A549 (cell line): ENCODE measurements around the gene PSMD2. TPM values are rescaled to one million over a fixed set of nuclear protein-coding genes. Genes with fewer than 3 reads are reported as not detected.
A peak's percentile ranks its signal among the peaks of the same experiment; 100 is the strongest.

Experiments used
- ATAC-seq, 2 experiments: fragments of 200-7000 bp in 1 of 2; fragments of >200 bp in 1 of 2; cut with Nextera tagmentation in 1 of 2; cut with Tn5 transposase in 1 of 2; 3 replicates each; pipeline versions ENCODE4 v1.8.0 to v1.9.1; 2018 to 2020; ENCODE audit warnings: mild to moderate bottlenecking in 1 of 2, moderate library complexity in 1 of 2
- CTCF ChIA-PET: fragments of 300-600 bp; sonication (Branson Sonifier 250); formaldehyde crosslinking; extraction: SDS; loops from one replicate; lab custom pipeline; 2021; ENCODE audit warnings: antibody characterized with exemption, inconsistent platforms; lab: Yijun Ruan, JAX
- POLR2A ChIA-PET: fragments of 350-600 bp; formaldehyde crosslinking; extraction: SDS; loops from one replicate; lab custom pipeline; 2021; ENCODE audit warnings: antibody characterized with exemption, inconsistent platforms; lab: Yijun Ruan, JAX
- DNase-seq, 2 experiments: peaks; one replicate each; pipeline versions ENCODE4 v3.0.0 to v3.0.0-alpha.2; 2011 to 2016; ENCODE audit warnings: low read depth in 1 of 2, low spot score in 1 of 2
- FAIRE-seq: peaks from 2 replicates; lab custom pipeline; 2011; peaks lifted over from hg19 to GRCh38; lab: Jason Lieb, UNC
- H3K27ac ChIP-seq, 2 experiments: fragments of >200 bp; sonication (Bioruptor Twin); formaldehyde crosslinking; 3 replicates each; pipeline ENCODE4 v1.5.1; 2016 to 2017
- H3K4me1 ChIP-seq: fragments of >200 bp; sonication (Bioruptor Twin); formaldehyde crosslinking; 3 replicates; pipeline ENCODE4 v1.6.1; 2016
- H3K4me2 ChIP-seq: fragments of >200 bp; sonication (Bioruptor Twin); formaldehyde crosslinking; 3 replicates; pipeline ENCODE4 v1.6.1; 2016
- H3K4me3 ChIP-seq: fragments of >200 bp; sonication (Bioruptor Twin); formaldehyde crosslinking; 3 replicates; pipeline ENCODE4 v1.5.1; 2016
- H3K9me3 ChIP-seq: fragments of >200 bp; sonication (Bioruptor Twin); formaldehyde crosslinking; 3 replicates; pipeline ENCODE4 v1.6.1; 2016
- BCL3 ChIP-seq: fragments of >200 bp; sonication (Bioruptor Twin); formaldehyde crosslinking; IDR thresholded peaks from 3 replicates; pipeline ENCODE4 v1.6.1; 2016
- EP300 ChIP-seq, 2 experiments: fragments of >200 bp; sonication (Bioruptor Twin); formaldehyde crosslinking; IDR thresholded peaks; 2 replicates in 1 of 2; 3 replicates in 1 of 2; pipeline ENCODE4 v1.6.1; 2016 to 2017
- FOSB ChIP-seq: fragments of 250-450 bp; sonication (Bioruptor Pico); IDR thresholded peaks from 2 replicates; pipeline ENCODE4 v1.5.0; 2020; ENCODE audit warnings: mild to moderate bottlenecking, moderate library complexity
- FOSL2 ChIP-seq, 2 experiments: fragments of 450-650 bp in 1 of 2; fragments of >200 bp in 1 of 2; sonication (Bioruptor Twin) in 1 of 2; formaldehyde crosslinking; IDR thresholded peaks; 2 replicates each; pipeline versions ENCODE4 v1.5.0 to v1.6.1; 2016 to 2020; ENCODE audit warnings: mild to moderate bottlenecking in 1 of 2, moderate library complexity in 1 of 2
- FOXS1 ChIP-seq: fragments of 250-450 bp; sonication (Bioruptor Pico); IDR thresholded peaks from 2 replicates; pipeline ENCODE4 v1.5.0; 2020; ENCODE audit warnings: mild to moderate bottlenecking, moderate library complexity
- HMGXB4 ChIP-seq: fragments of 250-450 bp; sonication (Bioruptor Pico); IDR thresholded peaks from 2 replicates; pipeline ENCODE4 v1.5.0; 2021; ENCODE audit warnings: mild to moderate bottlenecking, moderate library complexity, borderline replicate concordance
- HOXA7 ChIP-seq: fragments of 250-450 bp; sonication (Bioruptor Pico); IDR thresholded peaks from 2 replicates; pipeline ENCODE4 v1.5.0; 2020; ENCODE audit warnings: mild to moderate bottlenecking, moderate library complexity
- KDM1A ChIP-seq: fragments of 200-600 bp; sonication (generic); IDR thresholded peaks from 2 replicates; pipeline ENCODE4 v1.6.1; 2016; ENCODE audit warnings: low read depth, mild to moderate bottlenecking
- KDM5A ChIP-seq: fragments of 200-600 bp; sonication (generic); IDR thresholded peaks from 2 replicates; pipeline ENCODE4 v1.6.1; 2016; ENCODE audit warnings: antibody characterized with exemption, mild to moderate bottlenecking
- MAZ ChIP-seq: fragments of 150-350 bp; IDR thresholded peaks from 2 replicates; pipeline ENCODE4 v1.6.1; 2014; ENCODE audit warnings: antibody characterized with exemption, low read depth, low read length, borderline replicate concordance
- NR3C1 ChIP-seq: fragments of >200 bp; sonication (Bioruptor Twin); formaldehyde crosslinking; IDR thresholded peaks from 3 replicates; pipeline ENCODE4 v1.6.1; 2017
- POLR2A ChIP-seq: IDR thresholded peaks from 2 replicates; pipeline ENCODE4 v1.6.1; 2012; ENCODE audit warnings: mild to moderate bottlenecking, low read length
- ZC3H11A ChIP-seq: fragments of 450-650 bp; IDR thresholded peaks from 2 replicates; pipeline ENCODE4 v1.6.1; 2014; ENCODE audit warnings: antibody characterized with exemption, mild to moderate bottlenecking
- ZSCAN20 ChIP-seq: fragments of 250-450 bp; sonication (Bioruptor Pico); IDR thresholded peaks from 2 replicates; pipeline ENCODE4 v1.8.0; 2022; ENCODE audit warnings: mild to moderate bottlenecking, moderate library complexity
- WGBS: methylation state at CpG from one replicate; pipeline ENCODE4 v1.1.6; 2017; ENCODE audit errors: missing lambda C conversion rate; 5-methylcytosine and 5-hydroxymethylcytosine counted together
- polyA plus RNA-seq, 4 experiments: library from polyadenylated mRNA; depleted of rRNA in 3 of 4; stranded (reverse); fragments of >200 nt; fragmentation: RNase III in 1 of 4; extraction: RNeasy Plus Mini Kit Qiagen cat#74134 plus additional on column Dnase treatment in 1 of 4; gene quantifications; 2 replicates in 3 of 4; 3 replicates in 1 of 4; pipeline ENCODE4 v1.2.3, GENCODE V29; 2011 to 2017

PSMD2 gene
- polyA plus RNA-seq, 2 of the 4 experiments (the other 2 are of a cell fraction), result 267 to 541 TPM

DNA sequence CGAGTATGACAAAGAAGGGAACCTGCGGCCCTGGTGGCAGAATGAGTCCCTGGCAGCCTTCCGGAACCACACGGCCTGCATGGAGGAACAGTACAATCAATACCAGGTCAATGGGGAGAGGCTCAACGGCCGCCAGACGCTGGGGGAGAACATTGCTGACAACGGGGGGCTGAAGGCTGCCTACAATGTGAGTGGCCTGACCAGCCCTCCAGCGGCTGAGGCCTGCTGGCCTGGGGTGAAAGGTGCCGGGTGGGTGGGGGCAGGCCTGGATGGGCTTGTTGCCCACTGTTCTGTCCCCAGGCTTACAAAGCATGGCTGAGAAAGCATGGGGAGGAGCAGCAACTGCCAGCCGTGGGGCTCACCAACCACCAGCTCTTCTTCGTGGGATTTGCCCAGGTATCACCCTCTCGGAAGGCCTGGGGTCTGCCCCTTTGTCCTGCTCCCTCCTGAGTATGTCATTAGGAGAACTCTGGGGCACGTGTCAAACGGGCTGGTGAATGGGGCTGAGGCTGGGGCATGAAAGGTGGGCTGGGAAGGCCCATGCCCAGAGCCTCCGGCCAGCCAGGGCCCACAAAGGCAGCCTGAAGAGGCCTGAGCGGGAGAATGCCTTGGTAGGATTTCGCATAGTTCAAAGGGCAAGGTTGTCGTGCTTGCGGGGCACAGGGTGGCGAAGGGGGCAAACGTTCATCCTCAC is 7.8 kb upstream of the PSMD2 start (continued):
- TF ChIP-seq FOSB (no peak), NR3C1 (no peak)

- CTCF ChIA-PET, result interaction anchor here (1.1 to 1.2 kb wide), 3 partner anchors 42 to 407 kb away, joined by 3 to 4 read pairs (median 3); partner anchors contain the start of genes EEF1AKMT4 and PARL
- Histone ChIP-seq H3K4me3 (no peak overlapping the region), H3K4me1 (no peaks in the 10 kb centered on the region), H3K9me3 (no peaks in the 10 kb centered on the region), H3K4me2 (no peak overlapping the region), H3K27ac (no peak overlapping the region)
- no peak for TF ChIP-seq BCL3
- DNase-seq, result no peak
- WGBS, result 81% methylated on average over 20 of the region's 21 CpGs
- POLR2A ChIA-PET, result no interaction called here
- ATAC-seq, result no peak
- FAIRE-seq, result no peak
These were observed 7.1 kb upstream of the PSMD2 start for GRCh38 chr3:184291738-184292445.

DNA sequence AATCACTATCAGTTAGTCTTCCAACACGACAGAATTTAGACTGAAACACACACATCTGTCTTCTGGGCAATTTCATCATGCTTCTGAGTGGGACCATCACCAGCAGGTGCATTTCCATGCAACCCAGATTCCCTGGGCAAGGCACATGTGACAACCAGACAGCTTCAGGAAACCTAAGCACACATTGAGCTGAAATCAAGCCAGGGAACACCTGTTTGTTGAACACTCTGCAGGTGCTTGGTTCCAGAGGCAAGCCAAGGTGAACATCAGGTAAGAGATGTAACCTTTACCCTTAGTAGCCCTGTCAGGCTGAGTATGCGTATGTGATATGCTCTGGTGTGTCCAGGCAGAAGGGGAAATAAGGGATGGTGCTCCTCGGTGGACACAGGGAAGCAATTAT is 3.3 kb upstream of the PSMD2 start:
- WGBS, result 57% methylated on average over 3 of the region's 3 CpGs
- H3K4me2 ChIP-seq, result no peak overlapping the region
- H3K4me3 ChIP-seq, result no peak overlapping the region
- POLR2A ChIA-PET, result no interaction called here
- DNase-seq (no peak), ATAC-seq (no peak), FAIRE-seq (no peak)
- no peak for TF ChIP-seq HOXA7 (CRISPR knock-in tag)
- TF ChIP-seq FOXS1 (CRISPR knock-in tag), result no peak
- TF ChIP-seq FOSB, result no peak
- TF ChIP-seq POLR2A, result no peak
- no peaks in the 10 kb centered on the region for H3K9me3 ChIP-seq
- no peak overlapping the region for H3K27ac ChIP-seq
- CTCF ChIA-PET, result interaction anchor here (0.6 kb wide), 1 partner anchor 1061 kb away, joined by 3 read pairs; no protein-coding TSS in a partner anchor
- H3K4me1 ChIP-seq, result peaks cover 7% of the 10 kb centered on the region; the same call in 2 of the 3 replicates

- Histone ChIP-seq H3K4me3 (no peak overlapping the region), H3K27ac (no peak overlapping the region), H3K4me1 (peaks cover 9% of the 10 kb centered on the region; the same call in 2 of the 3 replicates), H3K4me2 (no peak overlapping the region), H3K9me3 (no peaks in the 10 kb centered on the region)
- ChIA-PET CTCF (interaction anchor here (0.6 kb wide), 1 partner anchor 1060 kb away, joined by 3 read pairs; no protein-coding TSS in a partner anchor), POLR2A (no interaction called here)
- ATAC-seq (no peak), DNase-seq (no peak), FAIRE-seq (no peak)
- TF ChIP-seq ZC3H11A (no peak), KDM1A (no peak), EP300 (IDR thresholded peaks at IDR 0.05) (no peak), HMGXB4 (CRISPR knock-in tag) (no peak)
- WGBS, result 83% methylated on average over 6 of the region's 7 CpGs
These were observed 2.4 kb upstream of the PSMD2 start for GRCh38 chr3:184296616-184297015.

GRCh38 chr3:184299488-184300377 is 692 bp downstream of the PSMD2 start:
- Histone ChIP-seq H3K27ac (peak overlapping the region; percentile 89 to 94), H3K9me3 (no peaks in the 10 kb centered on the region), H3K4me2 (peak overlapping the region; percentile 96), H3K4me1 (peaks cover 9% of the 10 kb centered on the region; the same call in 2 of the 3 replicates), H3K4me3 (peak overlapping the region; percentile 83)
- DNase-seq (no peak), ATAC-seq (peak; percentile 17 to 20; a peak in 4 of 6 replicates), FAIRE-seq (no peak)
- 7% methylated on average over 26 of the region's 29 CpGs for WGBS
- CTCF ChIA-PET, result interaction anchor here (1.0 to 1.6 kb wide), 2 partner anchors 12 to 55 kb away, joined by 3 to 5 read pairs; no protein-coding TSS in a partner anchor
- TF ChIP-seq FOSL2 (IDR thresholded peaks at IDR 0.05) (no peak), FOSL2 (CRISPR knock-in tag; IDR thresholded peaks at IDR 0.05) (0 out of 2 replicates have a peak, but pooled peaks have one; percentile 4), MAZ (no peak), KDM5A (0 out of 2 replicates have a peak, but pooled peaks have one; percentile 20), BCL3 (no peak), HMGXB4 (CRISPR knock-in tag) (no peak), ZSCAN20 (no peak), FOXS1 (CRISPR knock-in tag) (no peak)
- POLR2A ChIA-PET, result no interaction called here
